Ishikawa (cell line): Measurements from ENCODE around the gene SLA2.

ENCODE experiments used
- CEBPB ChIP-seq: IDR thresholded peaks from 2 replicates; pipeline ENCODE4 v1.6.1; 2012
- CREB1 ChIP-seq: IDR thresholded peaks from 2 replicates; pipeline ENCODE4 v1.6.1; 2012; ENCODE audit warnings: low read depth
- EGR1 ChIP-seq: IDR thresholded peaks from 2 replicates; pipeline ENCODE4 v1.6.1; 2012
- EP300 ChIP-seq: IDR thresholded peaks from 2 replicates; pipeline ENCODE4 v1.6.1; 2012; ENCODE audit warnings: borderline replicate concordance
- FOXM1 ChIP-seq: IDR thresholded peaks from 2 replicates; pipeline ENCODE4 v1.6.1; 2012; ENCODE audit warnings: low read depth, borderline replicate concordance
- MAX ChIP-seq: IDR thresholded peaks from 2 replicates; pipeline ENCODE4 v1.6.1; 2012
- NFIC ChIP-seq: IDR thresholded peaks from 2 replicates; pipeline ENCODE4 v1.6.1; 2012
- RAD21 ChIP-seq: IDR thresholded peaks from 2 replicates; pipeline ENCODE4 v1.6.1; 2012; ENCODE audit warnings: low read depth
- REST ChIP-seq: IDR thresholded peaks from 2 replicates; pipeline ENCODE4 v1.6.1; 2012; ENCODE audit warnings: low read depth, mild to moderate bottlenecking
- TAF1 ChIP-seq: IDR thresholded peaks from 2 replicates; pipeline ENCODE4 v1.6.1; 2012; ENCODE audit warnings: low read depth, mild to moderate bottlenecking
- TCF12 ChIP-seq: IDR thresholded peaks from 2 replicates; pipeline ENCODE4 v1.6.1; 2012; ENCODE audit warnings: low read depth
- TEAD4 ChIP-seq: IDR thresholded peaks from 2 replicates; pipeline ENCODE4 v1.6.1; 2012
- YY1 ChIP-seq: IDR thresholded peaks from 2 replicates; pipeline ENCODE4 v1.6.1; 2012; ENCODE audit warnings: low read depth
- ZBTB7A ChIP-seq: IDR thresholded peaks from 2 replicates; pipeline ENCODE4 v1.6.1; 2012; ENCODE audit warnings: low read depth
- TF ChIP-seq, protein P1 (sequence below): IDR thresholded peaks from 2 replicates; pipeline ENCODE4 v1.6.1; 2012

SLA2 gene

DNA sequence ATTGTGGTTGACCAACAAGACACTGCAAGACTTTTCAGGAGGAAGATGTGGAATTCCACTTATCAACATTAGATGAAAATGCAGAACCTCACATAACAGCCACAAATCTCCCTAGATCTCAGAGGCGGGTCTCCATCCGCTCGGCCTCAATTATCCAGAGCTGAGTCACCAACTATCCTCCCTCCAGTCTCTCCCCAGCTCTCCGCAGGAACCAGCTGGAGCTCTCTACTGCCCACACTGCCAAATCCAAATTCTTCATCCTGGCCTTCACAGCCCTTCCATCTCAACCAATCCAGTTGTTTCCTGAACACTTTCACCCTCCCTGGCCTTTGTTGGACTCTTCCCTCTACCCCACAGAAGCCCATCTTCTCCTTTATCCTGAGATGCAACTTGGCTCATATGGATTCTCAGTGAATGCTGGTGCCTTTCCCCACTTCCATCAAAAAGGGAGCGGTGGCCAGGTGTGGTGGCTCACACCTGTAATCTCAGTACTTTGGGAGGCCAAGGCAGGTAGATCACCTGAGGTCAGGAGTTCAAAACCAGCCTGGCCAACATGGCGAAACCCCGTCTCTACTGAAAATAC lies 76.1 kb downstream of the SLA2 start:
- TF ChIP-seq CEBPB (no peak), YY1 (no peak), CREB1 (no peak), EP300 (no peak), TCF12 (no peak), MAX (no peak), EGR1 (no peak), REST (no peak), RAD21 (no peak), FOXM1 (no peak), ZBTB7A (no peak), TAF1 (no peak), TEAD4 (no peak), NFIC (no peak)
- TF ChIP-seq, protein P1, sequence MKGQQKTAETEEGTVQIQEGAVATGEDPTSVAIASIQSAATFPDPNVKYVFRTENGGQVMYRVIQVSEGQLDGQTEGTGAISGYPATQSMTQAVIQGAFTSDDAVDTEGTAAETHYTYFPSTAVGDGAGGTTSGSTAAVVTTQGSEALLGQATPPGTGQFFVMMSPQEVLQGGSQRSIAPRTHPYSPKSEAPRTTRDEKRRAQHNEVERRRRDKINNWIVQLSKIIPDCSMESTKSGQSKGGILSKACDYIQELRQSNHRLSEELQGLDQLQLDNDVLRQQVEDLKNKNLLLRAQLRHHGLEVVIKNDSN: no peak

DNA sequence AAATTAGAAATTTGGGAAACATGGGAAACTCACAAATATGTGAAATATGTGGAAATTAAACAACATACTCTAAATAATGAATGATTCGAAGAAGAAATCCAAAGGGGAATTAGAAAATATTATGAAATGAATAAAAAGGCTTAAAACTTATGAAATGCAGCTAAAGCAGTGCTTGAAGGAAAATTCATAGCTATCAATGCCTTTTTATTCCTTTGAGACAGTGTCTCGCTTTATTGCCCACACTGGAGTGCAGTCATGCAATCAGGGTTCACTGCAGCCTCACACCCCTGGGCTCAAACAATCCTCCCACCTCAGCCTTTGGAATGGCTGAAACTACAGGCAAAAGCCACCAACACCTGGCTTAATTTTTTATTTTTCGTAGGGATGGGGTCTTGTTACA lies 80.5 kb downstream of the SLA2 start:
- TF ChIP-seq ZBTB7A: no peak
- TF ChIP-seq EP300: no peak
- TF ChIP-seq RAD21: no peak
- no peak for TF ChIP-seq FOXM1
- no peak for TF ChIP-seq CEBPB
- TF ChIP-seq TAF1: no peak
- TF ChIP-seq CREB1: no peak
- no peak for TF ChIP-seq NFIC
- TF ChIP-seq TEAD4: no peak
- TF ChIP-seq REST: no peak
- no peak for TF ChIP-seq YY1
- TF ChIP-seq TCF12: no peak
- TF ChIP-seq MAX: no peak
- TF ChIP-seq, protein P1: no peak
- TF ChIP-seq EGR1: no peak

- no peak for TF ChIP-seq RAD21
- no peak for TF ChIP-seq EP300
- TF ChIP-seq ZBTB7A: no peak
- TF ChIP-seq TAF1: no peak
- no peak for TF ChIP-seq MAX
- no peak for TF ChIP-seq TEAD4
- TF ChIP-seq REST: no peak
- TF ChIP-seq CEBPB: no peak
- TF ChIP-seq NFIC: no peak
These were observed 82.6 kb downstream of the SLA2 start for GRCh38 chr20:36563374-36563773.

GRCh38 chr20:36562724-36563123 lies 83.3 kb downstream of the SLA2 start:
- no peak for TF ChIP-seq RAD21
- no peak for TF ChIP-seq REST
- no peak for TF ChIP-seq MAX
- TF ChIP-seq TEAD4: no peak
- TF ChIP-seq FOXM1: no peak
